Kidney epithelial cell (primary cell): ENCODE measurements around the gene MOV10L1. TPM values are rescaled to one million over a fixed set of nuclear protein-coding genes. Genes with fewer than 3 reads are reported as not detected.
"Not testable (repeated sequence)": the region's sequence is repeated elsewhere in the genome, so short reads cannot be mapped to it uniquely, and the experiment has no call there.

Experiments used
- DNase-seq: peaks from one replicate; pipeline ENCODE4 v3.0.0-alpha.2; 2010; ENCODE audit warnings: low read depth
- H3K27me3 ChIP-seq: 2 replicates; pipeline ENCODE4 v1.6.0; 2011; ENCODE audit warnings: low read length; ENCODE audit not compliant: control insufficient read depth, insufficient read depth
- H3K36me3 ChIP-seq: 2 replicates; pipeline ENCODE4 v1.5.1; 2011; ENCODE audit warnings: low read length; ENCODE audit not compliant: control insufficient read depth, insufficient read depth
- H3K4me3 ChIP-seq: 2 replicates; pipeline ENCODE4 v1.5.1; 2011; ENCODE audit warnings: low read depth, mild to moderate bottlenecking, control low read depth, low read length
- CTCF ChIP-seq: IDR thresholded peaks from 2 replicates; pipeline ENCODE4 v1.5.1; 2011; ENCODE audit warnings: mild to moderate bottlenecking, moderate library complexity, low read length, control low read depth, inconsistent platforms; ENCODE audit not compliant: insufficient read depth, poor library complexity, severe bottlenecking
- total RNA-seq: library from RNA; depleted of rRNA; stranded (reverse); fragments of >200 nt; gene quantifications from 2 replicates; pipeline ENCODE4 v1.2.3, GENCODE V29; 2015

The MOV10L1 gene
- total RNA-seq, 1 donor from 2014 or later: 1.7 TPM

DNA sequence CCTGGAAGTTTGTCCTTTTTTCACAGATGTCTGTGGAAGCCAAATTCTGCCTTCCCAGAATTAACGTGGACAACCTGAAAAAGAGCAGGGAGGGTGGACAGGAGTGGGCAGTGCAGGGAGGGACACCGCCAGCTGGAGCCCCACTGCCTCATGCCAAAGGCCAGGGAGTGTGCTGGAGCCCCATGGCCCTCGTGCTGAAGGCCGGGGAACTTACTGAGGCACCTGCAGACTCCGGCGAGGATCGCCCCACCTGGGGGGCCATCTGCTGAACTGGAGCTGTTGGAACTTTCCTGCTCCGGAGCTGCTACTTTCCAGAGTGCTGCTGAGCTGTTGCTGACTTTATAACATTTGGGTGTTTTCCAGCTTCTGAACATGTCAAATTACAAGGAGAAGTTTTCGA is 35.2 kb downstream of the MOV10L1 start:
- DNase-seq: no peak
- Histone ChIP-seq H3K4me3 (no peak overlapping the region), H3K36me3 (no peaks in the 10 kb centered on the region), H3K27me3 (no peaks in the 10 kb centered on the region)
- TF ChIP-seq CTCF: no peak

GRCh38 chr22:50129121-50129736 is 39.4 kb downstream of the MOV10L1 start:
- H3K4me3 ChIP-seq: no peak overlapping the region
- H3K36me3 ChIP-seq: no peaks in the 10 kb centered on the region
- DNase-seq: no peak
- no peak for TF ChIP-seq CTCF
- H3K27me3 ChIP-seq: no peaks in the 10 kb centered on the region

DNA sequence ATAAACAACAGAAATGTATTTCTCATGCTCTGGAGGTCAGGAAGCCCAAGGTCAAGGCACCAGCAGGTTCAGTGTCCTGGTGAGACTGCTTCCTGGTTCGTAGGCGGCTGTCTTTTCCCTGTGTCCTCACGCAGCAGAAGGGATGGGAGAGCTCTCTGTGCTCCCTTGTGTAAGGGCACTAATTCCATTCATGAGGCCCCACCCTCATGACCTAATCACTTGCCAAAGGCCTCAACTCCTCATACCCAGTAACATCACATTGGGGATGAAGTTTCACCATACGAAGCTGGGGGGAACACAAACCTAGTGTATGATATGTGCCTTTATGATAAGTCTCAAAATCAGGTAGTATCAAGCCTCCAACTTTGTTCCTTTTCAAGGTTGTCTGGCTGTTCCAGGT is 42.1 kb downstream of the MOV10L1 start:
- Histone ChIP-seq H3K27me3 (no peaks in the 10 kb centered on the region), H3K36me3 (no peaks in the 10 kb centered on the region), H3K4me3 (no peak overlapping the region)
- no peak for DNase-seq
- TF ChIP-seq CTCF: no peak

- no peak for DNase-seq
- H3K27me3 ChIP-seq: no peaks in the 10 kb centered on the region
- TF ChIP-seq CTCF: no peak
- H3K4me3 ChIP-seq: no peak overlapping the region
- no peaks in the 10 kb centered on the region for H3K36me3 ChIP-seq
Measured at GRCh38 chr22:50134481-50134880, 44.7 kb downstream of the MOV10L1 start.

DNA sequence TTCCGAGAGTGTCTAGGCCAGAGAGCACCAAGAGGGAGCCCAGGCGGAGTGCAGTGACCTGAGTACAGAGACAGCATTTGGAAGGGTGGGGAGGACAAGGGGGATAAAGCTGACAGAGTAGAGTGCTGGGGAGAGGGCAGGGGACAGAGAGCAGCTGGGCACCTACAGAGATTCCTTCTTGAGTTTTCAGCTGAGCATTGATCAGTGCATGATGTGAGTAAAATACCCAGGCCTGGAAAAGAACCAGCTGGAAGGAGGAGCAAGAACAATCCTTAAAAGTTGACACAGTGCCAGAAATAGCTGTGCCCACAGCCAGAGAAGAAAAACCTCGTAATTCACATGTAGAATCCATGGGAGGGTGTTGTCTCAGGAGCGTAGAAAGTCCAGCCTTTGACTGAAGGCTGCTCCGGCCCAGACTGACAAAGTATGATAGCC is 46.8 kb downstream of the MOV10L1 start:
- no peak for TF ChIP-seq CTCF
- Histone ChIP-seq H3K36me3 (no peaks in the 10 kb centered on the region), H3K27me3 (no peaks in the 10 kb centered on the region), H3K4me3 (no peak overlapping the region)
- no peak for DNase-seq

- not testable (repeated sequence) for H3K36me3 ChIP-seq, DNase-seq, H3K27me3 ChIP-seq, H3K4me3 ChIP-seq
Measured at GRCh38 chr22:50137277-50137676, 47.5 kb downstream of the MOV10L1 start.
